NCI-H187 treated with DMSO at 0.1 percent for 48 hours (cell line): Measurements from ENCODE around the gene WBP2.

Source experiments
- DNase-seq: peaks from one replicate; lab custom pipeline; 2025; lab: John Stamatoyannopoulos, UW

Gene WBP2

GRCh38 chr17:75844530-75845057 lies 10.5 kb downstream of the WBP2 start:
- DNase-seq = no peak

- DNase-seq = no peak
These were observed 11.3 kb downstream of the WBP2 start, which contains the start of gene UNC13D for GRCh38 chr17:75843577-75844529. Gene UNC13D, minus strand, starts transcription at chr17:75844404. Its CDS starts 67 bp downstream, at chr17:75844337.

GRCh38 chr17:75842963-75843576 lies 12.1 kb downstream of the WBP2 start:
- no peak for DNase-seq

DNA sequence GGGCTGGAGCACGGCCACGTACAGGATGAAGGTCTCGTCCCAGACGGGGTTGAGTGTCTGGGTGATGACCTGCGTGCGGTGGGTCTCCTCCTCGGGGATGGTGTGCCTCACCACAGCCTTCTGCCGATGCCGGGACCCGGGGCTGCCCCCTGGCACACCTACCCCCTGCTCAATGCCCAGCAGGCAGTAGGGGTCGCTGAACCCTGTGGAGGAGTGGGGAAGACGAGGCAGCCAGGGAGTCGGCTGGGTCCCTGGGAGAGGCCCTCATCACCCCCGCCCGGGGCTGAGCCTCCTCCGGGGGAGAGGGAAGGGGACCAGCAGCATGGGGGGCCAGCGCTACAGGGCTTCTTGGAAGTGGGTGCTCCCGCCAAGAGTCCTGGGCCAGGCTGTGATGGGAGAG lies 12.7 kb downstream of the WBP2 start:
- no peak for DNase-seq

DNA sequence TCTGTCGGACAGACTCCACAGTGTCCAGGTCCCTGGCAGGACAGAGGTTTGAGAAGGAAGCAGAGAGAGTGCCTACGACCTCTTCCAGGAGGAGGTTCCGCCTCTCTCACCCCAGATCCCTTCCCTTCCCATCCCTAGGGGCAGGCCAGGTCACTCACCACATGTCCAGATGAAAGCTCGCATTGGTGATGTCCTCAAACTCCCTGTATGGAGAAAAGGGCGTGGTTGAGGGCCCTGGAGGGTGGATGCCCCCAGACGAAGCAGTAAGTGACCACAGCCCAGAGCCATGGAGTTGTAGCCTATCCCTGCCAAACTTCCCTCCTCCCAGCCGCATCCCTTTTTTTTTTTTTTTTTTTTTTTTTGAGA lies 14.4 kb downstream of the WBP2 start:
- DNase-seq = no peak

DNA sequence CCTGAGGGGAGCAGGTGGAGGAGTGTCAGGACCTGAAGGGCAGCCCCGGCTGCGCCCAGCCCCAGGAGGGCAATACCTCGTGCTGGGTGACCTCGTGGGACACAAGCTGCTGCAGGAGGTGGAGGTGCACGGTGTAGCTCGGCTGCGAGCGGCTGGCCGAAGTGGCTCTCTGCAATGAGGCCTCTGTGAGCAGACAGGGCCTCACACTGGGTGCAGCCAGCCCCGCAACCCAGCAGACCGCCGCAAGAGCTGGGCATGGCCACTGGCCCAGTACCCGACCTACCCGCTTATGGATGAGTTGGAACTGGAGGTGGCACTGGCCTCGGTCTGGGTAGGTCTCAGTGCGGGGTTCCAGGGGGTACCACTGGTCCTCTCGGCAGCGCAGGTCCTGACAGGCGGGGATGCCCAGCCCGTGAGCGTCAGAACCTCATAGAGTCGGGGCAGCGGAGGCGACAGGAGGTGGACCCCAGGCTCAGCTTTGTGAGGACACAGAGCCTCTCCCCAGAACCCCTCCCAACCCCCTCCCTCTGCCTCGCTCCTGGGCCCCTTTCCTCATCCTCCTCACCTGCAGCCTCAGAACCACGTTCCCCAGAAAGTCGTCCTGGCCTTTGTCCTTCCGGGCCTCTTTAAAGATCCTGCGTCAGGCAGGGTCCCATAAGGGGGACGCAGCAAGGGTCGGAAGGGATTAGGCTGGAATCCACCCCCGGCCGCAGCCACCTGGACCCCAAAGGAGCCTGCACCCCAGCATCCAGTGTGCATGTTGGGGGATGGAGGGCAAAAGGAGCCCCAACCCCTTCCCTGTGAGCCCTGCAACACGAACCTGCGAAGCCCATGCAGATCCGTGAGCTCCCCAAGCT lies 15.0 kb downstream of the WBP2 start:
- DNase-seq = no peak

- DNase-seq = no peak
These were observed 16.7 kb downstream of the WBP2 start for GRCh38 chr17:75838410-75838809.

GRCh38 chr17:75837899-75838298 lies 17.2 kb downstream of the WBP2 start:
- DNase-seq = no peak

- DNase-seq = no peak
These were observed 18.5 kb downstream of the WBP2 start for GRCh38 chr17:75836605-75837004.

DNA sequence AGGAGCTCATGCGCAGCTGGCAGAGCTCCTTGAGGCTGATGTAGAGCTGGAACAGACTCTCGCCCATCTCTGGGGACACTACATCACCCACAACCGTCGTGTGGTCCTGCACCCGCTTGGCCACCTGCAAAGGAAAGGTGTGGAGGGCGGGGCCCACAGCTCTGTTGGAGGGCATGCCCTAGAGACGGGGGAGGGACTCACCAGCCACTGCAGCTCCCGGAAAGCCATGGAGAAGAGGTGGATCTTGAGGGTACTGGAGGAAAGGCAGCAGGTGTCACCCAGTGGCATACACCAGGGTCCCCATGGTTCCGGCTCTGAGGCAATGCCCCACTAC lies 19.5 kb downstream of the WBP2 start:
- DNase-seq = no peak

DNA sequence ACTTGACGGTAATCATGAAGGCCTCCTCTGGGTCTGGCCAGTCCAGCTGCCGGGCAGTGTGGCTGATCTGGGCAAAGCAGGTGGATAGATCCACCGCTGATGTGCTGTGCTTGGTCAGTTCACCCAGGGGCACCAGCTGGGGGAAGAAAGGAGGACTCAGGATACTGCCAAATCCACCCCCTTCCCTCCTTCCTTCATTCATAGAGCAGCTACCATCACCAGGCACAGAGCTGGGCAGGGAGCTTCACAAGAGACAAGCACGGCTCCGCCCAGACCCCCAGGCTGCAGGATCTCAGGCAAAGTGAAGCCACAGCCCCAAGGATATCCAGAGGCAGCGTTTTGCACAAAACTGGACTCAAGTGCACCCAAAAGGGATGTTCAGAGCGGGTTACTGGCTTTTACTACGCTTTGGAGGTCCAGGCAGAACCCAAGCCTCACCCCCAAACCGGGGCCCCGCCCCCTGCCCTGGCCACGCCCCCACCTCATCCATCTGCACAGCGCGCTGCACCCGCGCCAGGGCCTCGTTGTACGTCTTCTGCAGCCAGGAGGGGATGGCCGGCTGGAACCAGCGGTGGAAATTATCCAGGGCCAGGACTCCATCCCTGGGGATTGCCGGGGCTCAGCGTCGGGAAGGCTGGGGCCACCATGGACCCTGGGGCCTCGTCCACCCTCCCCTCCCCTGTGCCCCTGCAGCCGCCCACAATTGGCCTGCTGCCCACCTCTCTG lies 20.0 kb downstream of the WBP2 start:
- no peak for DNase-seq

- DNase-seq = no peak
These were observed 20.7 kb downstream of the WBP2 start for GRCh38 chr17:75834279-75834920.

DNA sequence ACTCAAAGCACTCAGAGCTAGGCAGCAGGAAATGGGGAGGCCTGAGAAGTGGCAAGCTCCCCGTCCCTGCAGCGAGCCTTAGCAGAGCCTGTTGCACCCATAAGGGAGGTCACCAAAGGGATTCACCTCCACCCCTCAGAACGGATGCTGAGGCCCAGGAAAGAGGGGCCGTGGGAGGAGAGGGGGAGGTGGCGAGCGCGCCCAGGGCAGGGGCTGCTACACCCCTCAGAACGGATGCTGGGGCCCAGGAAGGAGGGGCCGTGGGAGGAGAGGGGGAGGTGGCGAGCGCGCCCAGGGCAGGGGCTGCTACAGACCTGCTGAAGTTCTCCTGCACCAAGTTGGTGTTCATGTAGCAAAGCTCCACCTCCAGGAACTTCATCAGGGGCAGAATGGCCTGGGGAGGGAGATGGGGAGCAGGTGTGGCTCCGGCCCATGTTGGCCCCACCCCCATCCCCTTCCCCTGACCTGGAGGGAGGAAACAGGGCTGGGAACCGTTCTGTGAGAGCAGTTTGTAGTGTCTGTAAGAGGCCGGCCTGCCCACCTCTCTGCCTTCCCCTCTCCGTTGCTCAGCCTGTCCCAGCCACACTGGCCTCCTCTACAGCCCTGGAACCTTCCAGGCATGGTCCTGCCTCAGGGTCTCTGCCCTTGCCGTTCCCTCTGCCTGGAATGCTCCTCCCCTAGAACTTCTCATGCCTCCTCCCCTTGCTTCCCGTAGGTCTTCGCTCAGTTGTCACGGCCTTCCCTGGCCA lies 22.3 kb downstream of the WBP2 start:
- DNase-seq = no peak

DNA sequence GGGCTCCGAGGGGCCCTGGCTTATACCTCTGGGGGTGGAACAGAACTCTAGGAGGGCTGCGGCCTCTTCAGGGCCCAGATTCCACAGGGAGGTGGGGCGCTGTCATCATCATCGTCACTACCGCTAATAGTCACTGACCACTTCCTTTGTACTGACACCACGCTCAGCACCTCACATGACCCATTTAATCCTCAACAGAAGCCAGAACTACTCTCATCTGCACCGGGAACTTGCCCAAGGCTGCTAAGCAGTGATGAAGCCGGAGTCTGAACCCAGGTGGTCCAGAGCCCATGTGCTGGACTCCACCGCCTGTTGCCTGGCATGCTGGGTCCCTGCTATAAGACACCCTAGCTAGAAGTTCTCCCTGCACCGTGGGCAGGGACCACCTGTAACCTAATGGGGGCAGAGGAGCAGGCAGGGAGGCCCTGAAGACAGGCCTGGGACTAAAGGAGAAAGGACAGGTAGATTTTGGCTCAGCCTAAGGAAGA lies 22.9 kb downstream of the WBP2 start:
- DNase-seq = no peak

GRCh38 chr17:75831032-75831571 lies 24.0 kb downstream of the WBP2 start:
- no peak for DNase-seq

DNA sequence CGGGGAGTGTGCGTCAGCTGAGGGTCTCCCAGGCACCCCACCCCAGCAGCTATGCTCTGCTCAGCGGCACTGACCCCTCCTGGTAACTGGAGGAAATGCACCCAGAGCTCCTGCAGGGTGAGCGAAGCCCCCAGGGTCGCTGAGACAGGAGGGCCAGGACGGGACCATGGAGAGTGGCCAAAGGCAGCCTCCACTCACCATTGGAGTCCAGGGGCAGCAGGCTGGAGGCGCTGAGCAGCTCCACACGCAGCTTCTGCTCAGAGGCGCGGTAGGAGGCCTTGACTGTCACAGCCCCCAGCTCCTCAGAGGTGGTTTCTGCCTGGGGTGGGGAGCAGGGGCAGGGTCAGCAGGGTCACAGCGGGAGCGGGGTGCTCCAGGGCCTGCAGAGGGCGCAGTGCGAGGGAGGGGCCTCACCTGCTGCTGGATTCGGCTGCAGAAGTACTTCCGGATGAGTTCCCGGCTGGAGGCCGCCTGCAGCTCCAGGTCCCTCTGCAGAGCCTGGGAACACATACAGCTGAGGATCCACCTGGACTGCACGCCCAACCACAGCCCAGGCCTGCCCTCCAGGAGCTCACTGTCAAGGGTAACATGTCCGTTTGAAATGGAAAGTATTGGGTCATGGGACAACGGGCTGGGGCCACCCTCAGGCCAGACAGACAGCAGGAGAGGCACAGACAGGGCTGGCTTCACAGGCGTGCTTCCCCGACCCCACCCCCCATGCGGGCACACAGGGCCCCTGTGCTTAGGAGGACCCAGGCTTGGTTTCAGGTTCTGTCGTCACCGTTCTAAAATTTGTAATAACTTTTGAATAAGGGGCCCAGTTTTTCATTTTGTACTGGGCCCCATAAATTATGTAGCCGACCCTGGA lies 24.7 kb downstream of the WBP2 start:
- no peak for DNase-seq

- DNase-seq = no peak
These were observed 25.4 kb downstream of the WBP2 start for GRCh38 chr17:75829747-75830146.

- no peak for DNase-seq
These were observed 26.4 kb downstream of the WBP2 start for GRCh38 chr17:75828741-75829140.

- no peak for DNase-seq
These were observed 27.1 kb downstream of the WBP2 start for GRCh38 chr17:75828076-75828400.
